Activated CD4-positive, alpha-beta T cell treated with anti-CD3 and anti-CD28 coated beads, Interleukin-2, amount 10 ng/mL, durations not matched to agents 24 days and 14 days (primary cell): Measurements from ENCODE around the gene MGAT1. TPM values are rescaled to one million over a fixed set of nuclear protein-coding genes. Genes with fewer than 3 reads are reported as not detected.
"Not testable (repeated sequence)": the region's sequence is repeated elsewhere in the genome, so short reads cannot be mapped to it uniquely, and the experiment has no call there.

Source experiments
- DNase-seq: peaks from one replicate; pipeline ENCODE4 v3.0.0; 2022
- H3K27ac Mint-ChIP-seq: one replicate; pipeline ENCODE4 v1.8.0; 2022; ENCODE audit warnings: mild to moderate bottlenecking, mixed read lengths
- H3K27me3 Mint-ChIP-seq: one replicate; pipeline ENCODE4 v1.8.0; 2022; ENCODE audit warnings: mixed read lengths
- H3K36me3 Mint-ChIP-seq: one replicate; pipeline ENCODE4 v1.8.0; 2022; ENCODE audit warnings: low read depth, mild to moderate bottlenecking, mixed read lengths
- H3K4me1 Mint-ChIP-seq: one replicate; pipeline ENCODE4 v1.8.0; 2021; ENCODE audit warnings: mixed read lengths
- H3K4me3 Mint-ChIP-seq: one replicate; pipeline ENCODE4 v1.8.0; 2022; ENCODE audit warnings: mild to moderate bottlenecking, moderate library complexity, mixed read lengths
- H3K9me3 Mint-ChIP-seq: one replicate; pipeline ENCODE4 v1.8.0; 2021; ENCODE audit warnings: mixed read lengths
- intact Hi-C: fragments of 100-400 bp; cut with micrococcal nuclease; formaldehyde crosslinking; loops from one replicate; pipeline ENCODE4 v1.15.1; 2023
- total RNA-seq: library from RNA; stranded (reverse); gene quantifications from 2 replicates; pipeline ENCODE4 v1.2.3, GENCODE V29; 2022

The MGAT1 gene
- total RNA-seq, 1 donor from 2014 or later = 122 TPM

- Mint-ChIP-seq H3K4me1 (no peaks in the 10 kb centered on the region), H3K36me3 (no peaks in the 10 kb centered on the region)
Observed at GRCh38 chr5:180779985-180780610, 22.5 kb downstream of the MGAT1 start.

GRCh38 chr5:180777475-180777874 is 25.1 kb downstream of the MGAT1 start:
- DNase-seq = peak; percentile 50
- intact Hi-C loops = no loop called here
- Mint-ChIP-seq H3K4me1 (no peaks in the 10 kb centered on the region), H3K9me3 (no peaks in the 10 kb centered on the region), H3K4me3 (no peak overlapping the region), H3K36me3 (no peaks in the 10 kb centered on the region), H3K27me3 (peaks cover 12% of the 10 kb centered on the region), H3K27ac (no peak overlapping the region)

More at GRCh38 chr5:180779985-180780610, 22.5 kb downstream of the MGAT1 start:
- DNase-seq = peak; percentile 50
- Mint-ChIP-seq H3K4me3 (no peak overlapping the region), H3K27me3 (peaks cover 5% of the 10 kb centered on the region), H3K9me3 (no peaks in the 10 kb centered on the region), H3K27ac (no peak overlapping the region)
- intact Hi-C loops = loop anchor here (5.0 kb wide), 1 partner anchor 272 kb away; no protein-coding TSS in a partner anchor

- intact Hi-C loops = no loop called here
- Mint-ChIP-seq H3K27ac (no peak overlapping the region), H3K9me3 (no peaks in the 10 kb centered on the region), H3K4me3 (no peak overlapping the region), H3K36me3 (no peaks in the 10 kb centered on the region), H3K4me1 (no peaks in the 10 kb centered on the region), H3K27me3 (peaks cover 12% of the 10 kb centered on the region)
- no peak for DNase-seq
Observed at GRCh38 chr5:180776376-180776775, 26.2 kb downstream of the MGAT1 start.

GRCh38 chr5:180775624-180776023 is 27.0 kb downstream of the MGAT1 start:
- Mint-ChIP-seq H3K36me3 (no peaks in the 10 kb centered on the region), H3K27me3 (peaks cover 12% of the 10 kb centered on the region), H3K4me3 (no peak overlapping the region), H3K4me1 (no peaks in the 10 kb centered on the region), H3K9me3 (no peaks in the 10 kb centered on the region), H3K27ac (no peak overlapping the region)
- intact Hi-C loops = no loop called here
- peak; percentile 51 for DNase-seq

GRCh38 chr5:180771839-180772238 is 30.8 kb downstream of the MGAT1 start:
- Mint-ChIP-seq H3K27me3 (peaks cover 15% of the 10 kb centered on the region), H3K36me3 (no peaks in the 10 kb centered on the region), H3K4me1 (no peaks in the 10 kb centered on the region), H3K4me3 (no peak overlapping the region), H3K9me3 (peaks cover 3% of the 10 kb centered on the region), H3K27ac (no peak overlapping the region)
- intact Hi-C loops = no loop called here
- DNase-seq = no peak

GRCh38 chr5:180769821-180770220 is 32.8 kb downstream of the MGAT1 start:
- Mint-ChIP-seq H3K27me3 (peaks cover 16% of the 10 kb centered on the region), H3K9me3 (peaks cover 3% of the 10 kb centered on the region), H3K36me3 (no peaks in the 10 kb centered on the region), H3K27ac (no peak overlapping the region), H3K4me1 (no peaks in the 10 kb centered on the region), H3K4me3 (no peak overlapping the region)
- no peak for DNase-seq
- intact Hi-C loops = no loop called here

- Mint-ChIP-seq H3K4me1 (no peaks in the 10 kb centered on the region), H3K27ac (no peak overlapping the region), H3K27me3 (peaks cover 13% of the 10 kb centered on the region), H3K4me3 (no peak overlapping the region), H3K9me3 (peaks cover 19% of the 10 kb centered on the region), H3K36me3 (no peaks in the 10 kb centered on the region)
- no peak for DNase-seq
- intact Hi-C loops = no loop called here
Observed at GRCh38 chr5:180755601-180756000, 47.0 kb downstream of the MGAT1 start.

GRCh38 chr5:180744253-180744652 is 58.4 kb downstream of the MGAT1 start:
- Mint-ChIP-seq H3K9me3 (no peaks in the 10 kb centered on the region), H3K27me3 (peaks cover 10% of the 10 kb centered on the region), H3K27ac (no peak overlapping the region), H3K36me3 (no peaks in the 10 kb centered on the region), H3K4me1 (no peaks in the 10 kb centered on the region), H3K4me3 (no peak overlapping the region)
- intact Hi-C loops = no loop called here
- DNase-seq = no peak

- Mint-ChIP-seq H3K27ac (no peak overlapping the region), H3K4me1 (no peaks in the 10 kb centered on the region), H3K36me3 (no peaks in the 10 kb centered on the region), H3K27me3 (peaks cover 4% of the 10 kb centered on the region), H3K9me3 (no peaks in the 10 kb centered on the region), H3K4me3 (no peak overlapping the region)
- DNase-seq = no peak
- intact Hi-C loops = no loop called here
Observed at GRCh38 chr5:180742727-180743126, 59.9 kb downstream of the MGAT1 start.

- H3K27ac Mint-ChIP-seq, H3K4me1 Mint-ChIP-seq, H3K4me3 Mint-ChIP-seq, H3K36me3 Mint-ChIP-seq, intact Hi-C loops, DNase-seq, H3K9me3 Mint-ChIP-seq, H3K27me3 Mint-ChIP-seq: not testable (repeated sequence)
Observed at GRCh38 chr5:180740953-180741352, 61.7 kb downstream of the MGAT1 start.

GRCh38 chr5:180739958-180740357 is 62.6 kb downstream of the MGAT1 start, which contains the start of gene OR2Y1:
Gene OR2Y1 (minus strand): TSS chr5:180740058. CDS start chr5:180740058, 0 bp downstream.
- Mint-ChIP-seq H3K27me3 (peaks cover 6% of the 10 kb centered on the region), H3K4me3 (no peak within 1 kb of the TSS), H3K9me3 (no peaks in the 10 kb centered on the region), H3K27ac (no peak within 1 kb of the TSS), H3K4me1 (no peaks in the 10 kb centered on the region), H3K36me3 (no peaks in the 10 kb centered on the region)
- intact Hi-C loops = no loop called here
- no peak for DNase-seq

GRCh38 chr5:180739271-180739670 is 63.3 kb downstream of the MGAT1 start:
- H3K27ac Mint-ChIP-seq = no peak overlapping the region
- H3K4me3 Mint-ChIP-seq = no peak overlapping the region
- DNase-seq = no peak
- no peaks in the 10 kb centered on the region for H3K36me3 Mint-ChIP-seq
- no peaks in the 10 kb centered on the region for H3K4me1 Mint-ChIP-seq
- intact Hi-C loops = no loop called here
- H3K9me3 Mint-ChIP-seq = no peaks in the 10 kb centered on the region
- H3K27me3 Mint-ChIP-seq = peaks cover 10% of the 10 kb centered on the region

GRCh38 chr5:180736536-180736935 is 66.1 kb downstream of the MGAT1 start:
- Mint-ChIP-seq H3K4me1 (no peaks in the 10 kb centered on the region), H3K36me3 (no peaks in the 10 kb centered on the region), H3K4me3 (no peak overlapping the region), H3K9me3 (no peaks in the 10 kb centered on the region), H3K27ac (no peak overlapping the region), H3K27me3 (peaks cover 15% of the 10 kb centered on the region)
- intact Hi-C loops = no loop called here
- DNase-seq = no peak
